SK-N-MC (cell line): ENCODE results near the gene PLXNA2.
A peak's percentile ranks its signal among the peaks of the same experiment; 100 is the strongest.

Experiments
- DNase-seq: peaks from one replicate; pipeline ENCODE4 v3.0.0-alpha.2; 2011; ENCODE audit warnings: low read depth, low spot score
- H3K27ac ChIP-seq: fragments of 200-600 bp; sonication (generic); 2 replicates; pipeline ENCODE4 v1.5.1; 2016; ENCODE audit warnings: mixed run types
- H3K36me3 ChIP-seq: fragments of 200-600 bp; sonication (generic); 2 replicates; pipeline ENCODE4 v1.6.1; 2017; ENCODE audit warnings: antibody characterized with exemption, low read length, mixed read lengths; ENCODE audit not compliant: insufficient read depth
- H3K4me3 ChIP-seq: fragments of 200-600 bp; sonication (generic); 2 replicates; pipeline ENCODE4 v1.5.1; 2016
- H3K9ac ChIP-seq: fragments of 200-600 bp; sonication (generic); 2 replicates; pipeline ENCODE4 v1.8.0; 2017; ENCODE audit warnings: mixed run types, mixed read lengths; ENCODE audit not compliant: insufficient read length
- H3K9me3 ChIP-seq: fragments of 200-600 bp; sonication (generic); 2 replicates; pipeline ENCODE4 v1.6.1; 2017; ENCODE audit warnings: low read depth, mild to moderate bottlenecking, antibody characterized with exemption, low read length, moderate library complexity, mixed read lengths
- EZH2 ChIP-seq: fragments of 200-600 bp; sonication (generic); IDR thresholded peaks from one replicate; pipeline ENCODE4 v1.6.1; 2017; ENCODE audit warnings: antibody characterized with exemption
- FOXP2 ChIP-seq: optimal IDR thresholded peaks from 2 replicates; pipeline ENCODE3; 2011; ENCODE audit warnings: mild to moderate bottlenecking, moderate library complexity; ENCODE audit not compliant: insufficient read depth; ENCODE audit errors: extremely low read length, control extremely low read depth
- POLR2AphosphoS5 ChIP-seq: IDR thresholded peaks from 2 replicates; pipeline ENCODE4 v1.6.1; 2012; ENCODE audit warnings: mild to moderate bottlenecking, low read depth, low read length, borderline replicate concordance

PLXNA2 gene

DNA sequence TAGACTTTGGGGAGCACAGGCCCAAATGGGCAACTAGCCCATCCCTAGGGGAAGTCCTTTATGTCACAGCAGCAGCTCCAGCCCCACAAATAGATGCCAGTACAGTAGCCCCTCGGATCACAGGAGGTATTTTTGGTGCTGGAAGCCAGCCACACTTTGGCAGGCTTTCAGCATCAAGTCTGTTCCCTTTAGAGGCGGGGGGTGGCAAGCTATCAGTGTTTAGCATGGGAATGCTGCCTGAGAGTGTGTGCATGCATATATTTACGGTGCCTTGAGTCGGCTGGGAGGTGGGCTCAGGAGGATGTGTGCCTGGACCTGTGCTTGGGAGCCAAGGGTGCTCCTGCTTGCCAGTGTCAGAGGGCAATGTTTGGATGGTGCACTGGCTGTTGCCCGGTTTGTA lies 3.5 kb upstream of the PLXNA2 start:
- H3K9ac ChIP-seq = no peak overlapping the region
- no peaks in the 10 kb centered on the region for H3K36me3 ChIP-seq
- TF ChIP-seq FOXP2 (no peak), POLR2AphosphoS5 (no peak), EZH2 (no peak)
- no peak overlapping the region for H3K4me3 ChIP-seq
- no peak for DNase-seq
- H3K27ac ChIP-seq = no peak overlapping the region
- no peaks in the 10 kb centered on the region for H3K9me3 ChIP-seq

DNA sequence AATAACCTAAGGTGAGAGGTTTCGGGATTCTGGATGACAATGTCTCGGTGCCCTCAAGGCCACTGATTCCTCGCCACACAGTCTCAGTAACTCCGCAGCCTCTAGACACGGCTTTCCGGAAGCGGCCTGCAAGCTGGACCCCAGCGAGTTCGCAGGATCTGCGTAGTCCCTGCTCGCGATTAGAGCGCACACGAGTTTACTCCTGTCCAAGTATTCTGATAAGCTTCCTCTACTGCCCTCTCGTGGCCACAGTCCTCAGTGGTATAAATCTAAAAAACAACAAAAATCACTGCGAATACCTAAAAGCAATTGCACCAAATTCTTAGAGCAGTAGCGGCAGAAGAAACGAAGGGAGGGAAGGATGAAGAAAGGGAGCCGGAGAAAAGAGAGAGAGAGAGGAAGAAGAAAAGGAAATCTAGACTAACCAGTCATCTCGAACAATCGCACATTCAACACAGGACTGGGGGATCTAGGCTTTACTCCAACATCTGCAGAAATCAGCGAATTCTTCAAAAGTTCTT lies 1.1 kb upstream of the PLXNA2 start:
- no peak overlapping the region for H3K27ac ChIP-seq
- no peak overlapping the region for H3K9ac ChIP-seq
- no peaks in the 10 kb centered on the region for H3K9me3 ChIP-seq
- H3K4me3 ChIP-seq = no peak overlapping the region
- H3K36me3 ChIP-seq = no peaks in the 10 kb centered on the region
- peak; percentile 37 for DNase-seq
- no peak for TF ChIP-seq FOXP2
- no peak for TF ChIP-seq EZH2
- TF ChIP-seq POLR2AphosphoS5 = no peak

DNA sequence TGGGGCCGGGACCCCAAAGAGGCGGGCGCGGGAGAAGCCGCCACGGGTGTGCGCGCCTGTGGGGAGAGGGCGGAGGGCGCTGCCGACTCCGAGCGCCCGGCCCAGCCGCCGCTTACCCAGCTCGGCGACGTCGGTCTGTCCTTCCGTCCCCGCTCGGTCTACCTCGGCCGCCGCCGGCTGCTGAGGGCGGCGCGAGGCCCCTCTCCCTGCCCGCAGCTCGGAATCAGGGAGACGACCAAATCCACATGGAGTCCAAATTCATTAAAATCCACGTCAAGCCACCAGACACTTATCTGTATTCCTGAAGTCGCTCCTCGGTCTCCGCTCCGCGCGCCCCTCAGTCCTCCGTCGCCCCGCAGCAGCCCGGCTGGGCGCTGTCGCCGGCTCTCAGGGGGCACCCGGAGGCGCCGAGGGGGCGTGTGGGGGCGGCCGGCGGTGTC lies 637 bp downstream of the PLXNA2 start:
- no peak for DNase-seq
- no peaks in the 10 kb centered on the region for H3K9me3 ChIP-seq
- peak overlapping the region; percentile 71 for H3K4me3 ChIP-seq
- H3K9ac ChIP-seq = no peak overlapping the region
- TF ChIP-seq FOXP2 = no peak
- TF ChIP-seq POLR2AphosphoS5 = no peak
- peak; percentile 82 for TF ChIP-seq EZH2
- H3K36me3 ChIP-seq = no peaks in the 10 kb centered on the region
- no peak overlapping the region for H3K27ac ChIP-seq

- no peak for DNase-seq
- TF ChIP-seq EZH2 = peak; percentile 85
- TF ChIP-seq FOXP2 = no peak
- no peak for TF ChIP-seq POLR2AphosphoS5
- H3K4me3 ChIP-seq = peak overlapping the region; percentile 71
- no peaks in the 10 kb centered on the region for H3K36me3 ChIP-seq
- no peak overlapping the region for H3K9ac ChIP-seq
- H3K9me3 ChIP-seq = no peaks in the 10 kb centered on the region
- no peak overlapping the region for H3K27ac ChIP-seq
These were observed 1.1 kb downstream of the PLXNA2 start for GRCh38 chr1:208242941-208243526.

DNA sequence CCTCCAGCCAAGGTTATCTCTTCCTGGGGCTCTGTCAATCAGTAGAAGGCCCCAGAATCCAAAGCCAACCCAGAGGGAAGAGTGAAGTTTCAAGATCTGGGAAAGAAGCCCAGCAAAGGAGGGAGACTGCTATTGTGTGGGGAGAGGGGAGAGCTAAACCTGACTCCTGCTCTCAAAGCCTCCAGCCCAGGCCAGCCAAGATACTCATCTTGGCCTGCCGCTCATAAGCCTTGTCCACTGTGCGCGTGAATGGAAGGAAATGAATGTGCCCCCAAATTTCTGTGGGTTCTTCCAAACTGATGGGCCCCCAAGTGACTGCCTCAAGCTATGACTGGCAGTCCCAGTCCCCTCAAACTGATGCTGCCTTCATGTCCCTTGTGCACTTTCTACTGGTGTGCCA lies 2.0 kb downstream of the PLXNA2 start:
- no peak overlapping the region for H3K4me3 ChIP-seq

GRCh38 chr1:208241512-208241911 lies 2.7 kb downstream of the PLXNA2 start:
- TF ChIP-seq EZH2 (no peak), POLR2AphosphoS5 (no peak), FOXP2 (no peak)
- no peak overlapping the region for H3K4me3 ChIP-seq

More for the DNA sequence above, 2.0 kb downstream of the PLXNA2 start:
- Histone ChIP-seq H3K36me3 (no peaks in the 10 kb centered on the region), H3K9ac (no peak overlapping the region), H3K9me3 (no peaks in the 10 kb centered on the region), H3K27ac (no peak overlapping the region)
- DNase-seq = no peak
- no peak for TF ChIP-seq EZH2
- TF ChIP-seq FOXP2 = no peak
- TF ChIP-seq POLR2AphosphoS5 = no peak

DNA sequence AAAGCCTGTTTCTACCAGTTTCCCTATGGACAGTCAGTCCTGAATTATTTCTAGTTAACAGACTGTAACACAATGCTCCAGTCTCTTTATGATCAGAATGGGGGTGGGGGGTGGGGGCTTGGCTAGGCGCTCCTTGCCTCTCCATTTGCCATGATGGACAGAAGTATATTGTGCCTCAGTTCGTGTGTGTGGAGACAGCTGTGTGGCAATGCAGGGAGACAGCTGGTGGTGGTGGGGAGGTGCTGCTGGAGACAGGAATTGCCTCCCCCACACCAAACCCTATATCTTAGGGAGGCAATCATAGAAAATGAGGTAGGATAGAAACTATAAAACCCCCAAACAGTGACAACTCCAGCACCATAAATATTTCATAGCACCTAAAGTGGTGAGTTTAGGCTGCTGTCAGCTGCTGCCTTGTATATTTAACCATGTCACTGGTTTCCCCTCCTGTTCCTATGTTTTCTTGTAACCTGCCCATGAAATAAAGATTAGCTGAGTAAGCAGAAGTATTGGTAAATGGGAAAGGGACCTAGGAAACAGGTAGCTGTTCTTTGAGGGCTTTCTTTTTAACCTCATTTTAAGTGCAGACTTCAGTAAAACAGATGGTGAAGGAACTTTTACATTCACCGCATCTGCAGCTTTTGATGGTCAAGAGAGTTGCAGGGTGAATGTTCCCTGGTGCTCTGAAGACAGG lies 3.4 kb downstream of the PLXNA2 start:
- no peak overlapping the region for H3K9ac ChIP-seq
- H3K9me3 ChIP-seq = no peaks in the 10 kb centered on the region
- no peak for TF ChIP-seq FOXP2
- no peak for TF ChIP-seq POLR2AphosphoS5
- no peak for TF ChIP-seq EZH2
- no peaks in the 10 kb centered on the region for H3K36me3 ChIP-seq
- DNase-seq = no peak
- no peak overlapping the region for H3K27ac ChIP-seq
- H3K4me3 ChIP-seq = no peak overlapping the region

More at GRCh38 chr1:208241512-208241911, 2.7 kb downstream of the PLXNA2 start:
- no peak overlapping the region for H3K9ac ChIP-seq
- no peaks in the 10 kb centered on the region for H3K9me3 ChIP-seq
- no peak for DNase-seq
- H3K27ac ChIP-seq = no peak overlapping the region
- no peaks in the 10 kb centered on the region for H3K36me3 ChIP-seq

GRCh38 chr1:208239473-208240381 lies 4.5 kb downstream of the PLXNA2 start:
- Histone ChIP-seq H3K9ac (no peak overlapping the region), H3K27ac (no peak overlapping the region), H3K36me3 (no peaks in the 10 kb centered on the region), H3K4me3 (no peak overlapping the region), H3K9me3 (no peaks in the 10 kb centered on the region)
- no peak for DNase-seq
- no peak for TF ChIP-seq POLR2AphosphoS5
- no peak for TF ChIP-seq FOXP2
- TF ChIP-seq EZH2 = no peak
